HTR-8/SVneo (cell line): ENCODE measurements around the gene FBXO15.

Source experiments
- DNase-seq: peaks from one replicate; pipeline ENCODE4 v3.0.0; 2011; ENCODE audit warnings: low spot score, mixed read lengths; ENCODE audit not compliant: insufficient read length
- FAIRE-seq: peaks from 2 replicates; lab custom pipeline; 2011; peaks lifted over from hg19 to GRCh38; lab: Jason Lieb, UNC

FBXO15 gene

GRCh38 chr18:74116633-74117554, 30.7 kb downstream of the FBXO15 start:
- FAIRE-seq, result no peak
- no peak for DNase-seq

DNA sequence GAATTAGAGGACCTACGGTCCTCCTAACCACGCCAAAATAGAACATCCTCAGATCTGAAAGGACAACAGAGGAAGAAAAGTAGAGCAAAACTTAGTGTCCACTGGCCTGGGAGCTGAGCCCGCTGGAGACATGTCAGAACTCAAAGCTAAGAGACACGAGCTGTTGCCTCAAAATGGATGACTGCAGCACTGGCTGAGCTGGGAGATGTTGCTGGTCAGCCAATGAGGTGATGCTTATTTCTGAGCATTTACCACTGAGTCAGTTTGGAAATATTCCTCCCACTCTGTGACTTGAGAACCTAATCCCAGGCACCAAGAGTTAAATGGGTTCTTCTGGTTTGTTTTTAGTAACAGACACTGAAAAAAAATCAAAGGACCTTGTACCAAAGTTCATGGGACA, 32.6 kb downstream of the FBXO15 start:
- DNase-seq (no peak), FAIRE-seq (no peak)

DNA sequence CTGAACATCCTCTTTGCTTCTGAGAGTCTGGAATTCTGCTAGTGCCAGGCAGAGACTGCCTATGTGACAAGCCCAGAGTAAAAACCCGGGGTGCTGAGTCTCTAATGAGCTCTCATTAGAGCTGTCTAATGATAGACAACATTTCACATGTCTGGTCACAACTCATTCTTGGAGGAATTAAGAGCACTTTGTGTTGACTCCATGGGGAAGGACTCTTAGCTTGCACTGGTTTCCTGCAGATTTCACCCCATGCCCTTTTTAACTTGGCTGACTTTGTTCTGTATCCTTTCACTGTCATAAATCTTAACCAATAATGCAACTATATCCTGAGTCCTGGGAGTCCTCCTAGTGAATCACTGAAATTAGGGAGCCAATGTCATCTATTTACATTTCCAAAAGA, 33.5 kb downstream of the FBXO15 start:
- no peak for FAIRE-seq
- no peak for DNase-seq

DNA sequence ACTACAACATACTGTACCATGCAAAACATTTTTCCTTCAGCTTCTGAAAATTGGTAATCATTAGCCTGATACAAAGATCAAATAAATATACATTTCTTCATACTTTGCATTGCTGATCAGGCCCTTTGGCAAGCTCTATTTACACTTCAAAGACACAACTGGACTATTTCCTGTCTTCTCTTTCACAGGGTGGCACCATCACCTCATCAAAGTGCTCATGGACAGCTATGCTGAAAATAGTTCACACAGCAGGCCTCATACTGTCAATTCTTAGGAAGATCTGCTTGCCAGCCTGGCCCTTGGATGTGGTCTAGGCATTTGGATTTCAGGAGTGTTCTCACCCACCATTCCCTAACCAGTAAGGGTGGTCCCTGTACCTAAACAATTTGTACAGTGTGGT, 33.9 kb downstream of the FBXO15 start:
- DNase-seq, result no peak
- FAIRE-seq, result no peak

DNA sequence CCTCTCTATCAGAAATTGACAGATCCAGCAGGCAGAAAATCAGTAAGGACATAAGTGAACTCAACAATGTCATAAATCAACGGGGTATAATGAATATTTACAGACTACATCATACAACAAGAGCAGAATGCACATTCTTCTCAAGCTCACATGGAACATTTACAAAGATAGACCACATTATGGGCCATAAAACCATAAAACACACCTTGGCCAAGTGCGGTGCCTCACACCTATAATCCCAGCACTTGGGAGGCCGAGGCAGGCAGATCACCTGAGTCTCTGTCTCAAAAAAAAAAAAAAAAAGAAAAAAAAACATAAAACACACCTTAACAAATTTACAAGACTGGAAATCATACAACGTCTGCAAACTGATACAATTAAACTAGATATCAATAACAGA, 36.7 kb downstream of the FBXO15 start:
- DNase-seq (no peak), FAIRE-seq (no peak)

DNA sequence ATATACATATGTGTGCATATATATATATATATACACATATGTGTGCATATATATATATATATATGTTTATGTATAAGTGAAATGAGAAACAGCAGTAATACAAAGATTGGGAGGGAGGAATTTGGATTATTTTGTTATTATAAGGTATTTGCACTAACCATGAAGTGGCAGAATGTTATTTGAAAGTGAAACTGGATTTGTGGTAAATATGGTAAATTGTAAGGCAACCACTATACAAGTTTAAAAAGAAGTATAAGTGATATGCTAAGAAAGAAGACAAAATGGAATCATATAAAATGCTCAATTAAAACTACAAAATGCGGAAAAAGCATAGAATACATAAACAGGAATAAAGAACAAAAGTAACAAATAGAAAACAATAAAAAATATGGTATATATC, 37.5 kb downstream of the FBXO15 start:
- FAIRE-seq, result no peak
- DNase-seq, result no peak

- DNase-seq (no peak), FAIRE-seq (no peak)
Observed at GRCh38 chr18:74108460-74108859, 39.2 kb downstream of the FBXO15 start.

- DNase-seq (no peak), FAIRE-seq (no peak)
Observed at GRCh38 chr18:74097803-74098202, 49.8 kb downstream of the FBXO15 start.

DNA sequence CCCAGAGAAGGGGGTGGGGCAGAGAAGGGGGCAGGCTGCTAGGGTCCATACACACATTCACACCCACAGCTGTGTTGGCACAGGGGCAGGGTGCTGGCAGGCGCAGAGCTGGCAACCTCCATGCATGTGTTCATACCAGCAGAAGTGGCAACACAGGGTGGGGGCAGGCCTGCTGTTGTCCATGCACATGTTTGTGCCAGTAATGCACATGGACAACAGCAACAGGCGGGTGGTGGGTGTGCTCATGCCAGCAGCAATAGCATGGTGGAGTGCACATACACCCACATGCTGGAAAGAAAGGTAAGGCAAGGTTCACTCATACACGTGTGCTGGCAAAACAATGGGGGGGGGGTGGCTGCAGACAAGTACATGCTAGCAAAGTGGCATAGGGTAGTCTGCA, 54.7 kb downstream of the FBXO15 start:
- FAIRE-seq, result no peak
- DNase-seq, result no peak

DNA sequence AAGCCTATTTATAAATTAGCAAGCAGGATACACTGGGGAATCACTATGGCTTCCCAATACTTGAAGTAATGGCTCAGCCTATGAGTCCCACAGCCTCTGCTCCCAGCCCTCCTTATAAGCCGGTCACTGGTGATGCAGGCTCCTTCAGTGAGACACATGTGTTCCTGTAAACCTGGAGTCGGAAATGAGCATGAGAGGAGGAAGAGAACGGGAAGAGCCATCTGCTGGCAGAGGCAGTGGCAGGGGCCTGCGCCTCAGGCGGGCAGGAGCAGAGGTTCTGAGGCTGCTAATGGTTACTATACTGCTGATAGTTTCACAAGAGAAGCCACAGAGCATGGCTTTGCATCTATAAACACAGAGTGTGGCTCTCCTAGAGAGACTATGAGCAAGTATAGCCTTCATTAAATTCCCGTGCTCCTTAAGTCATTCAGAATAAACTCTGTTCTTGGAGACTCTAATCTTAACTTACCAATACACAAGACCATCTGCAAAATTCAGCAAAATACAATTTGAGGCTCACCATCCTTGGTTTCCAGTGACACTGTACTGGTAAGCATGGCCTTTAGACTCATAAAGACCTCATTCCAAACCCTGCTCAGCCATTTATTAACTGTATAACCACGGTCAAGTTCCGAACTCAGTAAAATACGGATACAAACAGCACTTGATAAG, 63.3 kb downstream of the FBXO15 start:
- DNase-seq (no peak), FAIRE-seq (no peak)

DNA sequence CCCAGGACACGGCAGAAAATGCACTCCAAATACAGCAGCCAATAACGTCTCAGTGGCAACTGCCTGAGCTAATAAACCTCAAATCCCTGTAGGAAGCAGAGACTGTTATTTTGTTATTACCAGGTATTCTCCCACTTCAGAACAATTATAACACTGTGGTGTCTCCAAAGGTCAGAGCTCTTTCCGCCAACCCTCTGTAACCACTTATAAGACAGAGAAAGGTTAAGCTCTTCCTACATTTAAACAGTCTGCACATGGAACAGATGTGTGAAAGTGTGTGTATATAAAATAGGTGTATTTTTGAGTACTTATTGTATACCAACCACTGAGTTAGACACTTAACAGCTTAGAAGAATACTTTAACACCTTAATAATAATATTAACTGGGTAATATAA, 64.1 kb downstream of the FBXO15 start:
- no peak for DNase-seq
- FAIRE-seq, result no peak

GRCh38 chr18:74082742-74083556, 64.7 kb downstream of the FBXO15 start:
- no peak for FAIRE-seq
- DNase-seq, result no peak

- DNase-seq, result peak; percentile 27
- no peak for FAIRE-seq
Observed at GRCh38 chr18:74081966-74082741, 65.5 kb downstream of the FBXO15 start.

DNA sequence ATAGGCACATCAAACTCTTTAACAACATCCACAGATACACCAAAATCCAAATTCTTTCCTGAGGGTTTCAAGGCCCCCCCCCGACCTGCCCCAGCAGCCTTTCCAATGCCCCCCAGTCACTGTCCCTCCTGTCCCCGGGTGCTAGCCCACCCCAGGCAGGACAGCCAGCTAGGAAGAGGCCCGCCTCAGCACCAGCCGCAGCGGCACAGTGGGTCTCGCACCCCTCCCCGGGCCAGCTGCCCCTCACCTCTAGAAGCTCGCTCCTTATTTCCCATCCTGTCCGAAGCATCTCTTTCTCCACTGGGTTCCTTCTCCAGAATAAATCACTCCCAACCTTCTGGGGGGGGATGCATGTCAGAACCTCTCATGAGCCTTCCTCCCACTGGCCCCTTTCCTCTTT, 69.4 kb downstream of the FBXO15 start:
- FAIRE-seq, result no peak
- no peak for DNase-seq

DNA sequence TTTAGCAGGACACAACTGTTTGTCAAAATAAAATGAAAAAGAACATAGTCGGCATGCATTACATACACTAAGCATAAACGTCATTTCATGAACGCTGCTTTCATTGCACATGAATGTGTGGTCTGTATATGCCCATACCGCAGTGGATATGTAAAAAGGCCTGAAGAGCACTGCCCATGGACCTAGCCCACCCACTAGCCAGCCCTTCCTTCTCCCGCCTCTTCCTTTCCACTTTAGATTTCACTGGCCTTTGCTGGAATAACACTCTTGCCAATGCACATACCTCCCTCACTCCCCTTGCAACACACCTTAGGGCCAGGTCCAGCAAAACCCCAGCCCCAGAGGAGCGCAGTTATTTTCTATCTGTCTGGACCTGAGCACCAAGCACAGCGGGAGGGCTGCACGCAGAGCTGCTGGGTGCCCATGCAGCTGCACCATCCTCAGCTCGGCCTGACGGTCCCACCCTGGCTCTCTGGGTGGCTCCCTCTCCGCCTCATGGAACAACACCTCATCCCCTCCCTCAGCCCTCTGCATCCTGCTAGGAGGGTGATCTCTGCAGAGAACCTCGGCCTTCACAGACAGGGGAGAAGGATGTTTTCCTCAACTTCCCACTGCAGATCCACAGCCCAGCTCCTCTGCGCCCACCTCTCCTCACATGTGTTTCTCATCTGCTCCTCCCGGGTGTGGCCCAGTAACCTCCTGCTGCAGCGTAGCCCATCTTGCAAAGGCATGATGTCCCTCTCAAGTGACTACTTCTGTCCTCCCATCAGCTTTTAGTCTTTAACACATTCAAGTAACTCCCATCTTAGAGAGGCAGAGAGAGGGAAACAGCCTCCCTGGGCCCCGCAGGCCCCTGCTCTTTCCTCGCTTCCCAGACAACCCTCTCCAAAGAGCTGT, 72.7 kb downstream of the FBXO15 start:
- FAIRE-seq (no peak), DNase-seq (no peak)

DNA sequence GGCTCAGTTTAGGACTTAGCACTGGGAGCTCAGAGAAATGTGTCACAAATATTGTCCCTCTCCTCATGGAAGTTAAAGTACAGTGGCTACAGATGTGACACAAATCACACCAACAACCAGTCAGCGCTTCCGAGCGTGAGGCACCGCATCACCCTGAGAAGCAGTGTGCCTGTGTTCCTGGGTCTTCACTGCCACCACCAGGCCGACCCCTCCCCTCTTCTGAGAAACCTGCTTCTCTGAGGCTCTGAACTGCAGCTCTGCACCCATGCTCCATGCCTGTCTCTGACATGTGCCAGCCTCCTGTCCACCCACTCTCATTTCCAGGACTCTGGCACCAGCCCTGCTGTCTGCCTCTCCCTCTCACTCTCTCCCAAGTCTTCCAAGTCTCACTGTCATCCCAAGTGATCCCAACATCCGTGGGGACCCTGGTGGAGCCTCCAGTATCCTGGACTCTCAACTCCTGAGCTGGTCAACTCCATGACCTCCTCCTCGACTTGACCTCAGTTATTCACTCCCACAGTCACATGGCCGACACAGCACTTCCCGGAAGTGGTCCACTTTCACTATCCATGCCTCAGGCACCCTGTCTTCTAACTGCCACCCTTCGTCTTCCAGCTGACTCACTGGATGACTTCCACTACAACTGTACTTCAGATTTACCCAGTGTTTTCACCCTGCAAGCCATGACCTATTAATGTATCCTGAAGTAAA, 73.5 kb downstream of the FBXO15 start:
- FAIRE-seq (no peak), DNase-seq (no peak)

DNA sequence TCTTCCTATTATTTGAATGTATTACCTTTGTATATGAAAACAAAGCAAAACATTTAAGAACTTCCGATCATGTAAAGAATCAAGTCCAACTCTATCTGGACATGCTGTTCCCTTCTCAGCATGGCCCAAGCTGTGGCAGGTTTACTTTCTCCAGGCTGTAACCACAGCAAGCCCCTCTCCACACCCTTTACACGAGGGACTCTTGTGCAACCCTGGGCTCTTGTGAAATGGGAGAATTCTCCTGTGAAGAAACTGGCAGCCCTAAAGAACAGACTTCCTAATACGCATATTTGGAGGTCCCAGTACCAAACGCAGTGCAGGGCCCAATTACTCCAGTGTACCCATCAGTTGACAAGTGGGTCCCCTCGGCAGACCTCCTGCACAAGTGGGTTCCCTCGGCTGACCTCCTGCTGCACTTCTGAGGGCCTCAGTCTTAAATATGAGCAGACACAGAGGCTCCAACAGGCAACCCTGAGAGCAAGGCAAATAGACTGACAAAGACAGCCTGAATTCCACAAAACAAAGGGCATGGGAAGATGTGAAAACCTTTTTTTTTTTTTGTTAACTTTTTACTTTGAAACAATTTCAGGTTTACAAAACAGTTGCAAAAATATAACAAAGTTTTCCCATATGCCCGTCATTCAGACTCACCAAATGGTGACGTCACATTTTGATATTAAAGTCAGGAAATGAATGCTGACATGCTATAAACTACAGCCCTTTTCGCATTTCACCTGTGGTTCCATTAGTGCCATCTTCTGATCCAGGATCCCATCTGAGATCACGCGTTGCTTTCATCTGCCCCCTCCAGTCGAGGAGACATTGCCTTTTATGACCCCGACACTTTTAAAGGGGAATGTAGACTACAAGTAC, 78.2 kb downstream of the FBXO15 start:
- FAIRE-seq (no peak), DNase-seq (no peak)

GRCh38 chr18:74068296-74068695, 79.3 kb downstream of the FBXO15 start:
- DNase-seq, result no peak
- no peak for FAIRE-seq
